Subcutaneous adipose tissue (tissue), 4 donors: ENCODE results near the gene OLFML2A. TPM values are rescaled to one million over a fixed set of nuclear protein-coding genes. Genes with fewer than 3 reads are reported as not detected.

Source experiments
- CTCF ChIP-seq: fragments of 450-650 bp; IDR thresholded peaks from one replicate; pipeline ENCODE4 v1.5.1; 2016; ENCODE audit warnings: low read depth, mild to moderate bottlenecking, control low read depth, antibody characterized with exemption, moderate library complexity
- total RNA-seq, 4 donors: library from RNA; depleted of rRNA; stranded (reverse); fragments of >200 nt; gene quantifications; one replicate each; pipeline ENCODE4 v1.1.0, GENCODE V29; 2016

The OLFML2A gene
- total RNA-seq, 4 donors from 2014 or later: 6.7 to 38.2 (median 12.5) TPM

- no peak for TF ChIP-seq CTCF
These were observed 72.9 kb downstream of the OLFML2A start for GRCh38 chr9:124849801-124850200.

GRCh38 chr9:124852121-124852828, 75.3 kb downstream of the OLFML2A start:
- no peak for TF ChIP-seq CTCF

GRCh38 chr9:124852829-124853531, 76.0 kb downstream of the OLFML2A start, which contains the start of gene WDR38:
Gene WDR38, plus strand, starts transcription at chr9:124853460. Its CDS starts 72 bp downstream, at chr9:124853532.
- TF ChIP-seq CTCF: no peak

- TF ChIP-seq CTCF: no peak
These were observed 76.7 kb downstream of the OLFML2A start for GRCh38 chr9:124853605-124854143.

GRCh38 chr9:124854161-124854560, 77.2 kb downstream of the OLFML2A start:
- no peak for TF ChIP-seq CTCF

- TF ChIP-seq CTCF: no peak
These were observed 77.9 kb downstream of the OLFML2A start for GRCh38 chr9:124854822-124855221.

GRCh38 chr9:124855566-124855943, 78.6 kb downstream of the OLFML2A start:
- TF ChIP-seq CTCF: no peak
